ENCODE measurements around the gene FNDC3B.

DNA sequence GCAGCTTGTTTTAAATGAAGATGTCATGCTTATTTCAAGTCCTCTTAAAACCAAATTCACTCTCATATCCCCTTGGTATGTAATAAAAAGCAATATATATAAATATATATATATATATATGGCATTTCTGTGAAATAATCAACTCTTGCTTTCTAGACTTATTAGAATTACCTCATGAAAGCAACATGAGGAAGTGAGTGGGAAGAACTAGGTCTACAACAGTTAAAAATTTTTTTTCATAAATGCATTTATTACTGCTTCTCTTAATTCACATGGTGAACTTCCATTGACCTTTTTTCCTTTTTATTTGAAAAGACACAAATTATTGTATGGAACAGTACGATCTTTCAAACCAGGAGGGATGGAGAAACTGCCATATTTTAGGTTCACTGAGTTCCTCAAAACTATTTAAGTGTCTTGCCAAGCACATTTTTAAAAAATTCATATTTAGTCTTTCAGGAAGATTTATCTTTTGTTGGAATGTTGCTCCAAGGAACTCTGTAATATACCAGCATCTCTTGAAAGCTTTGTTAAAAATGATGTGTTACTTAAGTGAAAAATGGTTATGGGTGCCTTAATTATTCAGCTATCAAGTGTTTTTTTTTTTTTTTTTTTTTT lies 223.7 kb downstream of the FNDC3B start:
- TF ChIP-seq, protein P1, sequence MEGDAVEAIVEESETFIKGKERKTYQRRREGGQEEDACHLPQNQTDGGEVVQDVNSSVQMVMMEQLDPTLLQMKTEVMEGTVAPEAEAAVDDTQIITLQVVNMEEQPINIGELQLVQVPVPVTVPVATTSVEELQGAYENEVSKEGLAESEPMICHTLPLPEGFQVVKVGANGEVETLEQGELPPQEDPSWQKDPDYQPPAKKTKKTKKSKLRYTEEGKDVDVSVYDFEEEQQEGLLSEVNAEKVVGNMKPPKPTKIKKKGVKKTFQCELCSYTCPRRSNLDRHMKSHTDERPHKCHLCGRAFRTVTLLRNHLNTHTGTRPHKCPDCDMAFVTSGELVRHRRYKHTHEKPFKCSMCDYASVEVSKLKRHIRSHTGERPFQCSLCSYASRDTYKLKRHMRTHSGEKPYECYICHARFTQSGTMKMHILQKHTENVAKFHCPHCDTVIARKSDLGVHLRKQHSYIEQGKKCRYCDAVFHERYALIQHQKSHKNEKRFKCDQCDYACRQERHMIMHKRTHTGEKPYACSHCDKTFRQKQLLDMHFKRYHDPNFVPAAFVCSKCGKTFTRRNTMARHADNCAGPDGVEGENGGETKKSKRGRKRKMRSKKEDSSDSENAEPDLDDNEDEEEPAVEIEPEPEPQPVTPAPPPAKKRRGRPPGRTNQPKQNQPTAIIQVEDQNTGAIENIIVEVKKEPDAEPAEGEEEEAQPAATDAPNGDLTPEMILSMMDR (IDR thresholded peaks at IDR 0.05): no peak
- TF ChIP-seq POLR2A (IDR thresholded peaks at IDR 0.05): no peak

Measured in testis (tissue), 2 donors.